Esophagus squamous epithelium (tissue), 4 donors: ENCODE data around the gene RORC.

Experiments used
- CTCF ChIP-seq, 6 experiments: fragments of 450-650 bp in 4 of 6; fragments of 200-600 bp in 2 of 6; sonication (generic) in 2 of 6; IDR thresholded peaks; one replicate each; pipeline ENCODE4 v1.5.1; 2016 to 2019; ENCODE audit warnings: antibody characterized with exemption in 6 of 6, mild to moderate bottlenecking in 4 of 6, moderate library complexity in 4 of 6
- POLR2A ChIP-seq, 4 donors: fragments of 450-650 bp; IDR thresholded peaks; one replicate each; pipeline ENCODE4 v1.6.1; 2017; ENCODE audit warnings: antibody characterized with exemption in 4 of 4, mild to moderate bottlenecking in 4 of 4, moderate library complexity in 3 of 4

GRCh38 chr1:151828921-151829320 lies 2.7 kb downstream of the RORC start:
- TF ChIP-seq CTCF (IDR thresholded peaks at IDR 0.05) (no peak), POLR2A (IDR thresholded peaks at IDR 0.05) (no peak)
